ENCODE data around the gene DPP6.

DPP6 gene

GRCh38 chr7:154412105-154412504, 359.9 kb downstream of the DPP6 start:
- DNase-seq (ENCODE audit: low spot score), result no peak

GRCh38 chr7:154415709-154416399, 363.7 kb downstream of the DPP6 start:
- DNase-seq (ENCODE audit: low spot score), result no peak

- no peak for DNase-seq (ENCODE audit: low spot score)
Observed at GRCh38 chr7:154416714-154417113, 364.5 kb downstream of the DPP6 start.

- no peak for DNase-seq (ENCODE audit: low spot score)
Observed at GRCh38 chr7:154419344-154419743, 367.1 kb downstream of the DPP6 start.

GRCh38 chr7:154423231-154423630, 371.0 kb downstream of the DPP6 start:
- no peak for DNase-seq (ENCODE audit: low spot score)

GRCh38 chr7:154424350-154424749, 372.2 kb downstream of the DPP6 start:
- DNase-seq (ENCODE audit: low spot score), result no peak

- DNase-seq (ENCODE audit: low spot score), result no peak
Observed at GRCh38 chr7:154425271-154425670, 373.1 kb downstream of the DPP6 start.

GRCh38 chr7:154426778-154427177, 374.6 kb downstream of the DPP6 start:
- no peak for DNase-seq (ENCODE audit: low spot score)

- DNase-seq (ENCODE audit: low spot score), result no peak
Observed at GRCh38 chr7:154427533-154427932, 375.3 kb downstream of the DPP6 start.

- DNase-seq (ENCODE audit: low spot score), result no peak
Observed at GRCh38 chr7:154429666-154430404, 377.6 kb downstream of the DPP6 start.

GRCh38 chr7:154430640-154431039, 378.4 kb downstream of the DPP6 start:
- DNase-seq (ENCODE audit: low spot score), result no peak

- no peak for DNase-seq (ENCODE audit: low spot score)
Observed at GRCh38 chr7:154431045-154431444, 378.8 kb downstream of the DPP6 start.

GRCh38 chr7:154433632-154434598, 381.7 kb downstream of the DPP6 start:
- DNase-seq (ENCODE audit: low spot score), result no peak

GRCh38 chr7:154436560-154436959, 384.4 kb downstream of the DPP6 start:
- no peak for DNase-seq (ENCODE audit: low spot score)

- no peak for DNase-seq (ENCODE audit: low spot score)
Observed at GRCh38 chr7:154437234-154437633, 385.0 kb downstream of the DPP6 start.

- DNase-seq (ENCODE audit: low spot score), result no peak
Observed at GRCh38 chr7:154438571-154439367, 386.6 kb downstream of the DPP6 start.

- no peak for DNase-seq (ENCODE audit: low spot score)
Observed at GRCh38 chr7:154440058-154440457, 387.9 kb downstream of the DPP6 start.

- DNase-seq (ENCODE audit: low spot score), result no peak
Observed at GRCh38 chr7:154440651-154441050, 388.5 kb downstream of the DPP6 start.

- no peak for DNase-seq (ENCODE audit: low spot score)
Observed at GRCh38 chr7:154441811-154442210, 389.6 kb downstream of the DPP6 start.

GRCh38 chr7:154442939-154443338, 390.7 kb downstream of the DPP6 start:
- no peak for DNase-seq (ENCODE audit: low spot score)

- no peak for DNase-seq (ENCODE audit: low spot score)
Observed at GRCh38 chr7:154450451-154450850, 398.3 kb downstream of the DPP6 start.
